Left lung (tissue), 10 donors: ENCODE data around the gene TMEM156. TPM values are rescaled to one million over a fixed set of nuclear protein-coding genes. Genes with fewer than 3 reads are reported as not detected.
"Not testable (repeated sequence)": the region's sequence is repeated elsewhere in the genome, so short reads cannot be mapped to it uniquely, and the experiment has no call there.

Experiments
- ATAC-seq: fragments of 200-7000 bp; cut with Tn5 transposase; one replicate; pipeline ENCODE4 v1.9.1; 2020; ENCODE audit warnings: moderate library complexity
- DNase-seq, 4 donors: peaks; one replicate each; pipeline ENCODE4 v3.0.0-alpha.2; 2013 to 2020
- H3K27ac ChIP-seq, 2 donors: fragments of 200-600 bp; sonication (generic) in 1 of 2; one replicate each; pipeline versions ENCODE4 v1.5.0 to v1.8.0; 2020 to 2021
- H3K27me3 ChIP-seq, 2 donors: fragments of 200-600 bp; sonication (generic) in 1 of 2; one replicate each; pipeline versions ENCODE4 v1.5.0 to v1.8.0; 2020 to 2021
- H3K36me3 ChIP-seq, 2 donors: fragments of 200-600 bp; sonication (generic) in 1 of 2; one replicate each; pipeline versions ENCODE4 v1.5.0 to v1.8.0; 2020 to 2021
- H3K4me1 ChIP-seq, 2 donors: fragments of 200-600 bp; one replicate each; pipeline ENCODE4 v1.8.0; 2021
- H3K4me3 ChIP-seq, 2 donors: fragments of 200-600 bp; sonication (generic) in 1 of 2; one replicate each; pipeline versions ENCODE4 v1.5.0 to v1.8.0; 2020 to 2021; ENCODE audit warnings: mild to moderate bottlenecking in 1 of 2
- H3K9me3 ChIP-seq, 2 donors: fragments of 200-600 bp; sonication (generic) in 1 of 2; one replicate each; pipeline versions ENCODE4 v1.5.0 to v1.8.0; 2020 to 2021
- intact Hi-C, 2 donors: fragments of 100-400 bp; cut with DNase I; formaldehyde crosslinking; loops; one replicate each; pipeline versions ENCODE4 v1.11.2 to v1.14.2; 2022
- polyA plus RNA-seq, 6 donors: library from polyadenylated mRNA; unstranded; fragments of 120-200 nt; gene quantifications; one replicate each; pipeline ENCODE4 v1.2.1, GENCODE V29; 2013; ENCODE audit not compliant: insufficient read length in 6 of 6
- total RNA-seq, 2 donors: library from RNA; stranded (reverse); fragmentation: NEBNext Ultra II Directional; extraction: Animal tissue kit (Norgen Biotek cat#: 25700); gene quantifications; one replicate each; pipeline ENCODE4 v1.2.1, GENCODE V29; 2021
- TF ChIP-seq, protein P1 (sequence below), 2 donors: fragments of 200-600 bp; sonication (generic) in 1 of 2; IDR thresholded peaks; one replicate each; pipeline versions ENCODE4 v1.5.0 to v1.8.0; 2021; ENCODE audit warnings: antibody characterized with exemption in 2 of 2
- donor health status: DM: no; HTN: yes; CAD: no.
- donor health status: DM: no; HTN: no; CAD: no.

TMEM156 gene
- total and polyA plus RNA-seq, 8 donors = 0.29 to 1.8 (median 0.95) TPM; not detected in 1

DNA sequence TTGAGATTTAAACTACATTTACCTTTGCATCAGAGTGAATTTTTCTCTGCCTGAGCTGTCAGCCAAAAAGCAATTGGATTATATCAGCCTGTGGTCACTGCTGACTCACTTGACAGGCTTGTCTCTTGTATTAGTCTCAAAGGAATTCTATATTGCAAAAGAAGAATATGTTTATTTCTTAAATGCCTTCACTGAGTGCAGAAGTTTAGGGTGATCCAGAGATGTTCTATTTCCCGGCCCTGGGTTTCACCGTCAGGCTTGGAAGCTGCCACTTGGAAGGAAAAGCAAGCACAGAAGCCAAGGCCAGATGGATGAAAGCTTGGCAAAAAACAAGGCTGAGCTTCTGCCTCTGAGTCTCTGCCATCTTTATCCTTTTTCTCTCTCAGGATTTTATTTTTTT, 83.7 kb downstream of the TMEM156 start:
- no peaks in the 10 kb centered on the region for H3K4me1 ChIP-seq
- no peak overlapping the region for H3K27ac ChIP-seq
- H3K36me3 ChIP-seq = peaks cover 0 to 18% of the 10 kb centered on the region in 2 donors
- intact Hi-C loops = no loop called here
- ATAC-seq (peak; percentile 74), DNase-seq (peak in 2 of 4 donors; percentile 7 to 24)
- no peaks in the 10 kb centered on the region for H3K9me3 ChIP-seq
- no peak overlapping the region for H3K4me3 ChIP-seq
- TF ChIP-seq, protein P1, sequence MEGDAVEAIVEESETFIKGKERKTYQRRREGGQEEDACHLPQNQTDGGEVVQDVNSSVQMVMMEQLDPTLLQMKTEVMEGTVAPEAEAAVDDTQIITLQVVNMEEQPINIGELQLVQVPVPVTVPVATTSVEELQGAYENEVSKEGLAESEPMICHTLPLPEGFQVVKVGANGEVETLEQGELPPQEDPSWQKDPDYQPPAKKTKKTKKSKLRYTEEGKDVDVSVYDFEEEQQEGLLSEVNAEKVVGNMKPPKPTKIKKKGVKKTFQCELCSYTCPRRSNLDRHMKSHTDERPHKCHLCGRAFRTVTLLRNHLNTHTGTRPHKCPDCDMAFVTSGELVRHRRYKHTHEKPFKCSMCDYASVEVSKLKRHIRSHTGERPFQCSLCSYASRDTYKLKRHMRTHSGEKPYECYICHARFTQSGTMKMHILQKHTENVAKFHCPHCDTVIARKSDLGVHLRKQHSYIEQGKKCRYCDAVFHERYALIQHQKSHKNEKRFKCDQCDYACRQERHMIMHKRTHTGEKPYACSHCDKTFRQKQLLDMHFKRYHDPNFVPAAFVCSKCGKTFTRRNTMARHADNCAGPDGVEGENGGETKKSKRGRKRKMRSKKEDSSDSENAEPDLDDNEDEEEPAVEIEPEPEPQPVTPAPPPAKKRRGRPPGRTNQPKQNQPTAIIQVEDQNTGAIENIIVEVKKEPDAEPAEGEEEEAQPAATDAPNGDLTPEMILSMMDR (IDR thresholded peaks at IDR 0.05) = no peak
- H3K27me3 ChIP-seq = no peaks in the 10 kb centered on the region

DNA sequence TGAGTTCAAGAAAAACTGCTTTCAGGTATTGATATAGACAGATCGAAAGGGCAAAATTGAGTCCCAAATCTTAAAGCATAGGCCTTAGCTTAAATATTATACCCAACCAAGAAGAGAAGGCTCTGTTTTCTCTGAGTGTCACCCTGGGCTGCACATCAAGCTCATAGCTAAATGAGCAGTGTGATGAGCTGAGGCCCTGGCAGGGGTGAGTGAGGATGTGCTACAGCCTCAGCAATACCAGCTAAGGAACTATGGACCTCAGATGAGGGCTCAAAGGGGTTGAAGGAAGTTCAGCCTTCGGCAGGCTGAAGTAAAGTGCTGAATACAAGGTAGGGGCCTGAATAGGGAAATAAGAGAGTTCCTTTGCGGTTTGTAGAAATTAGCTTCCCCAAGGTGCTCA, 85.3 kb downstream of the TMEM156 start:
- Histone ChIP-seq H3K4me3 (no peak overlapping the region), H3K27ac (no peak overlapping the region), H3K27me3 (no peaks in the 10 kb centered on the region), H3K4me1 (no peaks in the 10 kb centered on the region), H3K36me3 (peaks cover 0 to 28% of the 10 kb centered on the region in 2 donors), H3K9me3 (no peaks in the 10 kb centered on the region)
- ATAC-seq = no peak
- TF ChIP-seq, protein P1 (IDR thresholded peaks at IDR 0.05) = no peak
- intact Hi-C loops = no loop called here
- no peak for DNase-seq

DNA sequence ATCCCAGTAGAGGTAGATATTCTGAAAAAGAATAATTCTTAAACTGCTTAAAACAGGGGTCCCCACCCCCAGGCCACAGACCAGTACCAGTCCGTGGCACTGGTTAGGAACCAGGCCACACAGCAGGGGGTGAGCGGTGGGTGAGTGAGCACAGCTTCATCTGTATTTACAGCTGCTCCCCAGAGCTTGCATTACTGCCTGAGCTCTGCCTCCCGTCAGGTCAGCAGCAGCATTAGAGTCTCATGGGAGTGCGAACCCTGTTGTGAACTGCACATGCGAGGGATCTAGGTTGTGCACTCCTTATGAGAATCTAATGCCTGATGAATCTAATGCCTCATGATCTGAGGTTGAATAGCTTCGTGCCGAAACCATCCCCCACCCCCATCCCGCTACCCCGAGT, 87.8 kb downstream of the TMEM156 start:
- Histone ChIP-seq H3K36me3 (peaks cover 0 to 42% of the 10 kb centered on the region in 2 donors), H3K9me3 (no peaks in the 10 kb centered on the region), H3K4me3 (no peak overlapping the region), H3K4me1 (no peaks in the 10 kb centered on the region), H3K27me3 (no peaks in the 10 kb centered on the region), H3K27ac (no peak overlapping the region)
- DNase-seq (no peak), ATAC-seq (no peak)
- intact Hi-C loops = no loop called here
- TF ChIP-seq, protein P1 (IDR thresholded peaks at IDR 0.05) = no peak

GRCh38 chr4:38943343-38943742, 88.9 kb downstream of the TMEM156 start:
- TF ChIP-seq, protein P1 (IDR thresholded peaks at IDR 0.05) = no peak
- intact Hi-C loops = no loop called here
- H3K36me3 ChIP-seq = peaks cover 0 to 53% of the 10 kb centered on the region in 2 donors
- H3K4me1 ChIP-seq = no peaks in the 10 kb centered on the region
- H3K27me3 ChIP-seq = no peaks in the 10 kb centered on the region
- no peak overlapping the region for H3K27ac ChIP-seq
- H3K9me3 ChIP-seq = no peaks in the 10 kb centered on the region
- DNase-seq (peak in 2 of 4 donors; percentile 46 to 78), ATAC-seq (peak; percentile 42)
- H3K4me3 ChIP-seq = no peak overlapping the region

- H3K27me3 ChIP-seq, H3K9me3 ChIP-seq, DNase-seq, H3K4me3 ChIP-seq, H3K27ac ChIP-seq, intact Hi-C loops, ATAC-seq, H3K4me1 ChIP-seq: not testable (repeated sequence)
- peaks cover 0 to 67% of the 10 kb centered on the region in 2 donors for H3K36me3 ChIP-seq
Measured at GRCh38 chr4:38941906-38942305, 90.3 kb downstream of the TMEM156 start.

DNA sequence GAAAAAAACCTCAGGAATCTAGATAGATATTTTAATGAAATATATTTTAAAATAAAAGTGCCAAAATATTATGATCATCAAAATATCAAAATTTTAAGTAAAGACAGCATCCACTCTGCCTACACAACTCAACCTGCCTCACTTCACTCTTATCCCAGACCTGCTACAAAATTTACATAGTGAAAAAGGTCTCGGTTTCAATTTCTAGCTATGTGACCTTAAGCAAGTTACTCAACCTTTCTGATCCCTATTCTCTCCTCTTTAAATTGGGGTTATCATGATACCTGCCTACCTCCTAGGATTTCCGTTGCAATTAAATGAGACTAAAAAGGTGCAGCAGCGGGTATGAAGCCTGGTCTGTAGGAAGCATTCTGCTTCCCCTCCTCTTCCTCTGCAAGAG, 91.7 kb downstream of the TMEM156 start:
- intact Hi-C loops = no loop called here
- H3K9me3 ChIP-seq = no peaks in the 10 kb centered on the region
- DNase-seq (no peak), ATAC-seq (no peak)
- no peaks in the 10 kb centered on the region for H3K4me1 ChIP-seq
- TF ChIP-seq, protein P1 (IDR thresholded peaks at IDR 0.05) = no peak
- H3K27me3 ChIP-seq = no peaks in the 10 kb centered on the region
- peaks cover 0 to 80% of the 10 kb centered on the region in 2 donors for H3K36me3 ChIP-seq
- H3K27ac ChIP-seq = no peak overlapping the region
- no peak overlapping the region for H3K4me3 ChIP-seq
